SW480 (cell line): ENCODE data around the gene GNG7.
"Not testable (repeated sequence)": the region's sequence is repeated elsewhere in the genome, so short reads cannot be mapped to it uniquely, and the experiment has no call there.

Source experiments
- DNase-seq: peaks from one replicate; pipeline ENCODE4 v3.0.0-alpha.2; 2016; ENCODE audit warnings: low spot score

Gene GNG7

GRCh38 chr19:2619076-2619475, 83.4 kb downstream of the GNG7 start:
- DNase-seq = no peak

- peak; percentile 69 for DNase-seq
Measured at GRCh38 chr19:2618611-2619010, 83.9 kb downstream of the GNG7 start.

GRCh38 chr19:2617393-2618165, 84.9 kb downstream of the GNG7 start:
- no peak for DNase-seq

- no peak for DNase-seq
Measured at GRCh38 chr19:2616741-2617392, 85.6 kb downstream of the GNG7 start.

GRCh38 chr19:2615782-2616181, 86.7 kb downstream of the GNG7 start:
- no peak for DNase-seq

- no peak for DNase-seq
Measured at GRCh38 chr19:2613507-2614295, 88.8 kb downstream of the GNG7 start.

DNA sequence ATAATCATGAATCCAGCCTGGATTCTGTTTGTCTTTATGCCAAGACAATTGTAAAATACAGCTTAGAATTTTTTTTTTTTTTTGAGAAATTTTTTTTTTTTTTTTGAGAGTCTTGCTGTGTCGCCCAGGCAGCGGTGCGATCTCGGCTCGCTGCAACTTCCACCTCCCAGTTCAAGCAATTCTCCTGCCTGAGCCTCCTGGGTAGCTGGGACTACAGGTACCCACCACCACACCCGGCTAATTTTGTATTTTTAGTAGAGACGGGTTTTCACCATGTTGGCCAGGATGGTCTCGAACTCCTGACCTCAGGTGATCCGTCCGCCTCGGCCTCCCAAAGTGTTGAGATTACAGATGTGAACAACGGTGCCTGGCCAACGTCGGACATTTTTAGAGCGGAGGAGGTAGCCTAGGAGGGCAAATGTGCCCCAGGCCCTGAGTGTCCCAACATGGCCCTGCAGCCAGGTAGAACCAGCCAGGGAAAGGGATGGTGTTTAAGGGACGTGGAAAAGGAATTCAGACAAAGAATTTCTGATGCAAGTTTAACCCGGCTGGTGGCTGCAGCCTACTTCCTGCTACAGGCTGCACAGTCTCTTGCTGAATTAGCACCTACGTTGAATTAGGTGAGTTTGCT, 89.8 kb downstream of the GNG7 start:
- no peak for DNase-seq

DNA sequence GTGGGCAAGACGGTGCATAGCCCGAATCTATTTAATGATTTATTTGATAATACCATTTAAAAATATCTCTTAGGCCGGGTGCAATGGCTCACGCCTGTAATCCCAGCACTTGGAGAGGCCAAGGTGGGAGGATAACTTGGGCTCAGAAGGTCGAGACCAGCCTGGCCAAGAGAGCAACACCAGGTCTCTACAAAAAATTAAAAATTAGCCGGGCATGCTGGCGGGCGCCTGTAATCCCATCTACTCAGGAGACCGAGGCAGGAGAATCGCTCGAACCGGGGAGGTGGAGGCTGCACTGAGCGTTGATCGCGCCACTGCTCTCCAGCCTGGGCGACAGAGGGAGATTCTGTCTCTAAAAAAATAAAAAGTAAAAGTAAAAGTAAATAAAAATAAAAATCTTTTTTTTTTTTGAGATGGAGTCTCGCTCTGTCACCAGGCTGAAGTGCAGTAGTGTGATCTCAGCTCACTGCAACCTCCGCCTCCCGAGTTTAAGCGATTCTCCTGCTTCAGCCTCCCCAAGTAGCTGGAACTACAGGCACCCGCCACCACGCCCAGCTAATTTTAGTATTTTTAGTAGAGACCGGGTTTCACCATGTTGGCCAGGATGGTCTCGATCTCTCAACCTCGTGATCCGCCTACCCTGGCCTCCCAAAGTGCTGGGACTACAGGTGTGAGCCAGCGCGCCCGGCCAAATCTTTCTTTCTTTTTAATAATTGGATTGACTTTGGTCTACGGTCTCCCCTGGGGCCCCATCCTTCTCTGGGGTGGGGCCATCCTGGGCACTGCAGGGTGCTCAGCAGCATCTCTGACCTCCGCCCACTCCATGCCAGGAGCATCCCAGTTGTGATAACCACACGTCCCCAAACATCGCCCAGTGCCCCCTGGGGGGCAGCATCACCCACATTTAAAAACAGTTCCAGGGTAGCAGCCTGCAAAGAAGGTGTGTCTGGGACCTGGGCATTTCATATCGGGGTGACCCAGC, 90.7 kb downstream of the GNG7 start:
- DNase-seq = no peak

DNA sequence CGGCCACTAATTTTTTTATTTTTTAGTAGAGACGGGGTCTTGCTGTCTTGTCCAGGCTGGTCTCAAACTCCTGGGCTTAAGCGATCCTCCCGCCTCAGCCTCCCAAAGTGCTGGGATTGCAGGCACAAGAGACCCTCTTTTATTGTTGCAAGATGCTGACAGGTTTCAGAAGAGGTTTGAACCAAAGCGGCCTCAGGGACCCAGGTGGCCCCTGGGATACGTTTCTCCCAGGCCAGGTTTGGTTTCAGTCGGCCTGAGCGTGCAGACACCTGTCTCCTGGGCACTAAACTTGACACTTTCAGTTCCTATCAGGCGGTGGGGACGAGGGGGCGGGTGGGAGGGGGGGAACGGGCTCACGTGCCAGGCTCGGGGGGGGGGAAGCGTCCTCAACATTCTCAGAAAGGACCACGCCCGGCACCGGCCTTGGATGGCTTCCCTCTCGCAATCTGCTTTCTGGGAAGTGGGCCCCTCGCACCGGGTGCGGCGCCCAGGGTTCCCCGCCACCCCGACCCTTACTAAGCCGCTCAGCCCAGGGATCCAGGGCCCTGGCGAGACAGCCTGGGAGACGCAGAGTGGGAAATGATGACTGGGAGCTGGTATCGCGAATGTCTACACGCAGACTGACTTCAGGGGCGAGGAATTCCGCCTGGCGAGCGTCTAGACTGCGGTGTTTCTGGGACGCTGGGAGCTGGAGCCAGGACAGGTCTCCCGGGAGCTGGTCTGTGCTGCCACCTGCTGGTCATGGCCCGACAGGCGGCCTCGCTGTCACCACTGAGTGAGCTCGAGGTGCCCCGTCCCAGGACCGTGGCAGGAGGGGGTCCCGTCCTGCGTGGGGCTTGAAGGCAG, 91.6 kb downstream of the GNG7 start:
- peak; percentile 75 for DNase-seq

DNA sequence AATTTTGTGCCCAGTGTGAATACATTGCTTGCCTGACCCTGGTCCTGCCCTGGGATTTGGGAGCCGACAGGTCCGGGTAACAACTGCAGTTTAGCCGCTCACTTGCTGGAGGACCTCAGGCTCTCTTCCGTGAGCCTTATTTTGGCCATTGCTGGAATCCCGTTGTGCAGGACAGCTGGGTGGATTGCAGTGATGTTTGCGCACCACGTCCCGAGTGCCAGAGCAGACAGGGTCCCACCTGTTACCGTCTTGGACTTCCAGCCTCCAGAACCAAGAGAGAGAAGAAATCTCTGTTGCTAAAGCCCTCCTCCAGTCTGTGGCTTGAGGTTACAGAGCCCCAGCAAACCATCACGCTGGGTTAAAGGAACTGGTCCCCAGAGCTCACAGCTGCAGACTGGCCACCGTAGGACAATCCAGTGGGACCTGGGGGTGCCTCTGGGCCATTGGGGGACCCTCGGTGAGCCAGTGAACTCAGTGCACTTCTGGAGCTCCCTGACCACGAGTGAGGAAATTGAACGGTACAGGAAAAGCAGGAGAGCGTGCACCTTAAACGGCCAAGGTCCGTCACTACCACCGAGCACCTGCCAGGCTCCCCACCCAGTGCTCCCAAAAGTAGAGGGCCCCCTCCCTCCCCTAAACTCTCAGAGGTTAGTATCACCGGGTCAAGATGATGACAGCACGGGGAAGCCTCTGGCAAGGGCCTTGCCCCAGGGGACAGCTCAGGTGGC, 92.9 kb downstream of the GNG7 start:
- no peak for DNase-seq

- DNase-seq = not testable (repeated sequence)
Measured at GRCh38 chr19:2609034-2609388, 93.5 kb downstream of the GNG7 start.

DNA sequence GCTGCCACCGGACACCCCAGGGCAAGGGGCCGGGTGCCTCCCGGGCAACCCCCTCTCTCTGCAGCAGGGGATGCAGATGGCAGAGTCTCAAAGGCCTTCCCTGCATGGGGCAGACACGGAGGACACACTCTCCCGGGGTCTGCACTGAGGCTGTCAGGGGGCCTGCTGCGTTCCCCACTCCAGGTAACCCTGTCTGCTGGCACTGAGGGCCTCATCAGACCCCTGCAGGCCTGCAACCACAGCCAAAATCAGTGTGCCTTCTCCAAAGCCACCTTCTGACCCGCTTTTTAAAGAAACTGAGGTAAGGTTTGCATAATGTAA, 93.9 kb downstream of the GNG7 start:
- DNase-seq = no peak

DNA sequence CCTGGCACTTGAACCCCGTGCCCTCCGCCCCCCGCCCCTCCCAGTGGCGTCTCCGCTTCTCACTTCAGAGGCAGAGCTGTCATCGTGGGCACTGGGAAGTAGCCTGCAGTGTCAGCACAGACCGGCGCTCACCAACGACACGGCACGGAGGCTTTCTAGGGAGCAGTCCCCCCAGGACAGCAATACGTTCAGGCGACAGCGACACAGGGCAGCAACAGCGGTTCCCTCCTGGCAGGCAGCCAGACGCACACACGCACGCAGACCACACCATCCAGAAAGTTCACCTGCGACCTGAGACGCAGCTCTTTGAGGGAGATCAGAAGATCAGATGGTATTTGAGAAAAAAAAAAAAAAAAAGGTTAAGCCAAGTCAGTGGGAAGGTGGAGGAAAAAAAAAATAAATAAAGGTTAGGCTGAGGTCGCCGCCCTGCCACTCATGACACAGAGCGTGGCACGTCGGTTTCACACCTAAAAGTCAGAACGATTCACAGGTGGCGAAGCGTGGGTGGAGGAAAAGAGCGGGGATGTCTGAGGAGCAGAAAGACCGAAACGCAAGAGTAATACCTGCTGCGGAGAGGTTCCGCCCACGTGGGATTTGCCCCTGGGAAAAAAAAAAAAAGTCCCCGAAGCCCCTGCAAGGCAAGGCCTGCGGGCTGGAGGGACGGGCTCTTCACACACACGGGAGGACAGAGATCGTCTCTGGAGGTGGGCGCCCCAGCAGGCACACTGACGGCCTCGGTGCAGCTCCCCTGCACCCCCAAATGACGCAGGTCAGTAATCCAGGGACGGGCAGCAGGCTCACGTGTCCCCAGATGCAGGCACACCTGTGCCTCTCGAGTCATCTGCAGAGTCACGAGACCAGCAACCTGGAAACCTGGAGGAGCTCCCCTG, 94.5 kb downstream of the GNG7 start:
- peak; percentile 31 for DNase-seq

GRCh38 chr19:2606774-2607173, 95.7 kb downstream of the GNG7 start:
- DNase-seq = not testable (repeated sequence)

- DNase-seq = not testable (repeated sequence)
Measured at GRCh38 chr19:2605889-2606288, 96.6 kb downstream of the GNG7 start.

- no peak for DNase-seq
Measured at GRCh38 chr19:2604747-2605329, 97.7 kb downstream of the GNG7 start.

- DNase-seq = no peak
Measured at GRCh38 chr19:2603334-2603733, 99.2 kb downstream of the GNG7 start.

GRCh38 chr19:2602391-2603181, 99.9 kb downstream of the GNG7 start:
- no peak for DNase-seq
